Stomach (tissue), 4 donors: Measurements from ENCODE around the gene TRIO.

Experiments
- CTCF ChIP-seq, 7 experiments: fragments of 450-650 bp in 4 of 7; fragments of 200-600 bp in 3 of 7; sonication (generic) in 3 of 7; IDR thresholded peaks; one replicate each; pipeline ENCODE4 v1.5.1; 2016 to 2019; ENCODE audit warnings: antibody characterized with exemption in 7 of 7, control low read depth in 2 of 7, mild to moderate bottlenecking in 1 of 7
- EP300 ChIP-seq: sonication (generic); formaldehyde crosslinking; IDR thresholded peaks from one replicate; pipeline ENCODE4 v1.6.1; 2017; ENCODE audit warnings: antibody characterized with exemption
- POLR2A ChIP-seq, 4 donors: fragments of 450-650 bp; IDR thresholded peaks; one replicate each; pipeline ENCODE4 v1.6.1; 2016; ENCODE audit warnings: antibody characterized with exemption in 4 of 4, control low read depth in 2 of 4, mild to moderate bottlenecking in 1 of 4, moderate library complexity in 1 of 4
- POLR2AphosphoS5 ChIP-seq, 3 donors: sonication (generic); formaldehyde crosslinking; IDR thresholded peaks; one replicate each; pipeline ENCODE4 v1.6.1; 2016; ENCODE audit warnings: antibody characterized with exemption in 3 of 3

- no peak for TF ChIP-seq POLR2A (IDR thresholded peaks at IDR 0.05)
- TF ChIP-seq POLR2AphosphoS5 (IDR thresholded peaks at IDR 0.05), result no peak
- no peak for TF ChIP-seq CTCF (IDR thresholded peaks at IDR 0.05)
- TF ChIP-seq EP300, result no peak
Observed at GRCh38 chr5:14263699-14264098, 120.6 kb downstream of the TRIO start.
